HepG2 (cell line): ENCODE results near the gene SLC35B2. TPM values are rescaled to one million over a fixed set of nuclear protein-coding genes. Genes with fewer than 3 reads are reported as not detected.

Source experiments
- EP300 ChIP-seq, 3 experiments: sonication (generic) in 1 of 3; formaldehyde crosslinking in 1 of 3; IDR thresholded peaks; 2 replicates each; pipeline versions ENCODE4 v1.5.1 to v1.6.1; 2011 to 2020; ENCODE audit warnings: low read depth in 2 of 3, low read length in 2 of 3, borderline replicate concordance in 1 of 3, improper control_type of control experiment in 1 of 3, mild to moderate bottlenecking in 1 of 3, missing genetic modification reagents in 1 of 3, moderate library complexity in 1 of 3
- IRF2 ChIP-seq: IDR thresholded peaks from 2 replicates; pipeline ENCODE4 v1.6.1; 2018; ENCODE audit warnings: missing genetic modification reagents, missing compliant biosample characterization
- MED1 ChIP-seq: sonication (generic); formaldehyde crosslinking; IDR thresholded peaks from 2 replicates; pipeline ENCODE4 v1.4.0; 2020; ENCODE audit warnings: missing genetic modification reagents
- POLR2A ChIP-seq, 2 experiments: IDR thresholded peaks; 2 replicates each; pipeline ENCODE4 v1.6.1; 2011; ENCODE audit warnings: low read depth in 2 of 2, low read length in 2 of 2, mild to moderate bottlenecking in 1 of 2, moderate library complexity in 1 of 2; ENCODE audit not compliant: insufficient read depth in 1 of 2
- RARA ChIP-seq: IDR thresholded peaks from 2 replicates; pipeline ENCODE4 v1.6.1; 2016; ENCODE audit warnings: missing genetic modification reagents, missing compliant biosample characterization
- RCOR2 ChIP-seq: IDR thresholded peaks from 2 replicates; pipeline ENCODE4 v1.6.1; 2016; ENCODE audit warnings: missing biosample characterization, missing genetic modification reagents
- SALL1 ChIP-seq: sonication (generic); formaldehyde crosslinking; IDR thresholded peaks from 2 replicates; pipeline ENCODE4 v1.8.0; 2022; ENCODE audit warnings: mild to moderate bottlenecking, missing genetic modification reagents
- SRF ChIP-seq: IDR thresholded peaks from 2 replicates; pipeline ENCODE4 v1.6.1; 2011; ENCODE audit warnings: mild to moderate bottlenecking, low read depth, low read length, moderate library complexity
- ZBTB7B ChIP-seq: sonication (generic); formaldehyde crosslinking; IDR thresholded peaks from 2 replicates; pipeline ENCODE4 v1.4.0; 2020; ENCODE audit warnings: missing genetic modification reagents
- ZC3H13 ChIP-seq: sonication (generic); formaldehyde crosslinking; IDR thresholded peaks from 2 replicates; pipeline ENCODE4 v1.8.1; 2023; ENCODE audit warnings: mild to moderate bottlenecking, missing genetic modification reagents, moderate library complexity
- ZFP36 ChIP-seq: fragments of 150-350 bp; IDR thresholded peaks from 2 replicates; pipeline ENCODE4 v1.6.1; 2018; ENCODE audit warnings: borderline replicate concordance, low read length, low read depth; ENCODE audit not compliant: partially characterized antibody
- ZMYM3 ChIP-seq: sonication (generic); formaldehyde crosslinking; IDR thresholded peaks from 2 replicates; pipeline ENCODE4 v1.5.1; 2020; ENCODE audit warnings: mild to moderate bottlenecking, missing genetic modification reagents
- ZNF225 ChIP-seq: sonication (generic); formaldehyde crosslinking; IDR thresholded peaks from 2 replicates; pipeline ENCODE4 v1.4.0; 2020; ENCODE audit warnings: mild to moderate bottlenecking, missing genetic modification reagents
- ZNF253 ChIP-seq: sonication (generic); formaldehyde crosslinking; IDR thresholded peaks from 2 replicates; pipeline ENCODE4 v1.8.0; 2022; ENCODE audit warnings: mild to moderate bottlenecking, missing genetic modification reagents, borderline replicate concordance
- ZNF3 ChIP-seq: IDR thresholded peaks from 2 replicates; pipeline ENCODE4 v1.7.0; 2017; ENCODE audit warnings: inconsistent platforms
- ZNF484 ChIP-seq: sonication (generic); formaldehyde crosslinking; IDR thresholded peaks from 2 replicates; pipeline ENCODE4 v1.5.1; 2020; ENCODE audit warnings: mild to moderate bottlenecking, low read depth, missing genetic modification reagents, borderline replicate concordance
- ZNF703 ChIP-seq: sonication (generic); formaldehyde crosslinking; IDR thresholded peaks from 2 replicates; pipeline ENCODE4 v1.5.1; 2020; ENCODE audit warnings: missing genetic modification reagents, mild to moderate bottlenecking, moderate library complexity, borderline replicate concordance
- ZNF780A ChIP-seq: sonication (generic); formaldehyde crosslinking; IDR thresholded peaks from 2 replicates; pipeline ENCODE4 v1.8.0; 2022; ENCODE audit warnings: mild to moderate bottlenecking, missing genetic modification reagents, moderate library complexity
- ZSCAN9 ChIP-seq: IDR thresholded peaks from 2 replicates; pipeline ENCODE4 v1.6.1; 2016; ENCODE audit warnings: borderline replicate concordance
- polyA plus RNA-seq, 8 experiments: library from polyadenylated mRNA; depleted of rRNA in 3 of 8; stranded (reverse) in 7 of 8; unstranded in 1 of 8; fragments of >200 nt; fragmentation: Illumina TruSeq in 4 of 8; extraction: Trizol in 4 of 8; gene quantifications; 2 replicates each; pipeline versions ENCODE4 v1.2.1 to v1.2.3, GENCODE V29; 2011 to 2016; ENCODE audit warnings: low read depth in 4 of 8, missing spikeins in 1 of 8, mixed read lengths in 1 of 8; ENCODE audit not compliant: insufficient read depth in 1 of 8
- total RNA-seq, 5 experiments: library from RNA; depleted of rRNA; stranded (reverse); fragments of >200 nt; fragmentation: Illumina TruSeq; extraction: Trizol; gene quantifications; 2 replicates each; pipeline ENCODE4 v1.2.3, GENCODE V29; 2016; ENCODE audit warnings: low read depth in 1 of 5
- TF ChIP-seq, protein P1 (sequence below): sonication (generic); formaldehyde crosslinking; IDR thresholded peaks from 2 replicates; pipeline ENCODE4 v1.4.0; 2020; ENCODE audit warnings: missing genetic modification reagents, borderline replicate concordance
- TF ChIP-seq, protein P2 (sequence below): sonication (generic); formaldehyde crosslinking; IDR thresholded peaks from 2 replicates; pipeline ENCODE4 v1.5.0; 2020; ENCODE audit warnings: missing genetic modification reagents
- TF ChIP-seq, protein P3 (sequence below): sonication (generic); formaldehyde crosslinking; conservative IDR thresholded peaks from 2 replicates; pipeline ENCODE4 v1.4.0; 2020; ENCODE audit warnings: missing genetic modification reagents
- TF ChIP-seq, protein P4 (sequence below): sonication (generic); formaldehyde crosslinking; IDR thresholded peaks from 2 replicates; pipeline ENCODE4 v1.4.0; 2020; ENCODE audit warnings: missing genetic modification reagents

SLC35B2 gene
- total and polyA plus RNA-seq, 2 of the 13 experiments (the other 11 are each of a cell fraction or from before 2014, with no cell fraction given) = 61.1 to 148 TPM

DNA sequence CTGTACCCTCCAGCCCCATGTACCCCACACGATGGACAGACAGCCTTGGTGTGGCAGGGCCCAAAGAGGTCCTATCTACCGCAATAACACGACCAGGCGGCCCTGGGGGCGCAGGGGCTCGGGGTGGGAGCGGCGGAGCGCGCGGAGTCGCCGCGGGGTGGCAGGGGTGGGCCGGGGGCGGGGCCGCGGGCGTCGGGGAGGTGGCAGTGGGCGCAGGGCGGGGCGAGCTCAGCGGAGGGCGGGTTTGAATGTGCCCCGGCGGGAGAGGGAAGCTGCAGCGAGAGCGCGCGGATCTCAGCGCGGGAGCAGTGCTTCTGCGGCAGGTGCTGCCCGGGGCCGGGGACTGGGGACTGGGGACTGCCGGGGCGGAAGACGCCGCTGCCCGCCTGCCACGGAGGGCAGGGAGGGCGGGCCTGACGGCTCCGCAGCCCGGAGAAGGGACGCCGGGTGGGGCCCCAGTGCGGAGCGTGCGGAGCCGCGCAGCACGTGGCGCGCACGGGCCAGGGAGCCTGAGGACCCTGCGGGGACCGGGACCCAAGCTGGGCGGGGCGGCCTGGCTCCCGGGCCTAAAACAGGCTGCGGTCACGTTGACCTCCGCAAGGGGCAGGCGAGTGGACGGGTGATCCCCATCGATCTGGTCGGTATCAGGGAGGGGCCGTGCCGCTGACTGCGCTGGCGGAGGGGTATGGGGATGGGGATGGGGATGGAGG, 33.9 kb downstream of the SLC35B2 start, which contains the start of gene SLC29A1 (continued):
- TF ChIP-seq, protein P1, sequence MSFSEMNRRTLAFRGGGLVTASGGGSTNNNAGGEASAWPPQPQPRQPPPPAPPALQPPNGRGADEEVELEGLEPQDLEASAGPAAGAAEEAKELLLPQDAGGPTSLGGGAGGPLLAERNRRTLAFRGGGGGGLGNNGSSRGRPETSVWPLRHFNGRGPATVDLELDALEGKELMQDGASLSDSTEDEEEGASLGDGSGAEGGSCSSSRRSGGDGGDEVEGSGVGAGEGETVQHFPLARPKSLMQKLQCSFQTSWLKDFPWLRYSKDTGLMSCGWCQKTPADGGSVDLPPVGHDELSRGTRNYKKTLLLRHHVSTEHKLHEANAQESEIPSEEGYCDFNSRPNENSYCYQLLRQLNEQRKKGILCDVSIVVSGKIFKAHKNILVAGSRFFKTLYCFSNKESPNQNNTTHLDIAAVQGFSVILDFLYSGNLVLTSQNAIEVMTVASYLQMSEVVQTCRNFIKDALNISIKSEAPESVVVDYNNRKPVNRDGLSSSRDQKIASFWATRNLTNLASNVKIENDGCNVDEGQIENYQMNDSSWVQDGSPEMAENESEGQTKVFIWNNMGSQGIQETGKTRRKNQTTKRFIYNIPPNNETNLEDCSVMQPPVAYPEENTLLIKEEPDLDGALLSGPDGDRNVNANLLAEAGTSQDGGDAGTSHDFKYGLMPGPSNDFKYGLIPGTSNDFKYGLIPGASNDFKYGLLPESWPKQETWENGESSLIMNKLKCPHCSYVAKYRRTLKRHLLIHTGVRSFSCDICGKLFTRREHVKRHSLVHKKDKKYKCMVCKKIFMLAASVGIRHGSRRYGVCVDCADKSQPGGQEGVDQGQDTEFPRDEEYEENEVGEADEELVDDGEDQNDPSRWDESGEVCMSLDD (CRISPR knock-in tag) = peak; percentile 77; the same call in 1 of the 2 replicates
- TF ChIP-seq RCOR2 (CRISPR knock-in tag) = no peak
- TF ChIP-seq IRF2 (CRISPR knock-in tag) = peak; percentile 67; the same call in 1 of the 2 replicates
- TF ChIP-seq, protein P2, sequence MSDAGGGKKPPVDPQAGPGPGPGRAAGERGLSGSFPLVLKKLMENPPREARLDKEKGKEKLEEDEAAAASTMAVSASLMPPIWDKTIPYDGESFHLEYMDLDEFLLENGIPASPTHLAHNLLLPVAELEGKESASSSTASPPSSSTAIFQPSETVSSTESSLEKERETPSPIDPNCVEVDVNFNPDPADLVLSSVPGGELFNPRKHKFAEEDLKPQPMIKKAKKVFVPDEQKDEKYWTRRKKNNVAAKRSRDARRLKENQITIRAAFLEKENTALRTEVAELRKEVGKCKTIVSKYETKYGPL = peak; percentile 62; the same call in 1 of the 2 replicates
- TF ChIP-seq ZNF225 (CRISPR knock-in tag) = 0 out of 2 replicates have a peak, but pooled peaks have one; percentile 32
- TF ChIP-seq ZC3H13 (CRISPR knock-in tag) = no peak
- TF ChIP-seq ZMYM3 (CRISPR knock-in tag) = 0 out of 2 replicates have a peak, but pooled peaks have one; percentile 46
- peak; percentile 70 for TF ChIP-seq MED1 (CRISPR knock-in tag)
- no peak for TF ChIP-seq ZFP36
- 0 out of 2 replicates have a peak, but pooled peaks have one; percentile 18 for TF ChIP-seq ZNF780A
- TF ChIP-seq, protein P3, sequence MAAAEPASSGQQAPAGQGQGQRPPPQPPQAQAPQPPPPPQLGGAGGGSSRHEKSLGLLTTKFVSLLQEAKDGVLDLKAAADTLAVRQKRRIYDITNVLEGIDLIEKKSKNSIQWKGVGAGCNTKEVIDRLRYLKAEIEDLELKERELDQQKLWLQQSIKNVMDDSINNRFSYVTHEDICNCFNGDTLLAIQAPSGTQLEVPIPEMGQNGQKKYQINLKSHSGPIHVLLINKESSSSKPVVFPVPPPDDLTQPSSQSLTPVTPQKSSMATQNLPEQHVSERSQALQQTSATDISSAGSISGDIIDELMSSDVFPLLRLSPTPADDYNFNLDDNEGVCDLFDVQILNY (CRISPR knock-in tag) = peak; percentile 60; the same call in 1 of the 2 replicates
- no peak for TF ChIP-seq EP300 (IDR thresholded peaks at IDR 0.05; ENCODE audit: low read depth in 2 of 2, low read length in 2 of 2)
- TF ChIP-seq EP300 (CRISPR knock-in tag; IDR thresholded peaks at IDR 0.05; ENCODE audit: borderline replicate concordance) = no peak; the same call in 1 of the 2 replicates
- peak; percentile 77 for TF ChIP-seq SALL1 (CRISPR knock-in tag)
- peak in 1 of 2 experiments; percentile 55; a peak in 2 of 4 replicates for TF ChIP-seq POLR2A (IDR thresholded peaks at IDR 0.05; ENCODE audit: insufficient read depth in 1 of 2, low read depth in 2 of 2, low read length in 2 of 2)
- peak; percentile 75; the same call in 1 of the 2 replicates for TF ChIP-seq ZNF253
- TF ChIP-seq SRF = no peak
- TF ChIP-seq ZNF484 = no peak
- peak; percentile 58 for TF ChIP-seq ZBTB7B (CRISPR knock-in tag)
- TF ChIP-seq, protein P4, sequence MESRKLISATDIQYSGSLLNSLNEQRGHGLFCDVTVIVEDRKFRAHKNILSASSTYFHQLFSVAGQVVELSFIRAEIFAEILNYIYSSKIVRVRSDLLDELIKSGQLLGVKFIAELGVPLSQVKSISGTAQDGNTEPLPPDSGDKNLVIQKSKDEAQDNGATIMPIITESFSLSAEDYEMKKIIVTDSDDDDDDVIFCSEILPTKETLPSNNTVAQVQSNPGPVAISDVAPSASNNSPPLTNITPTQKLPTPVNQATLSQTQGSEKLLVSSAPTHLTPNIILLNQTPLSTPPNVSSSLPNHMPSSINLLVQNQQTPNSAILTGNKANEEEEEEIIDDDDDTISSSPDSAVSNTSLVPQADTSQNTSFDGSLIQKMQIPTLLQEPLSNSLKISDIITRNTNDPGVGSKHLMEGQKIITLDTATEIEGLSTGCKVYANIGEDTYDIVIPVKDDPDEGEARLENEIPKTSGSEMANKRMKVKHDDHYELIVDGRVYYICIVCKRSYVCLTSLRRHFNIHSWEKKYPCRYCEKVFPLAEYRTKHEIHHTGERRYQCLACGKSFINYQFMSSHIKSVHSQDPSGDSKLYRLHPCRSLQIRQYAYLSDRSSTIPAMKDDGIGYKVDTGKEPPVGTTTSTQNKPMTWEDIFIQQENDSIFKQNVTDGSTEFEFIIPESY (CRISPR knock-in tag) = no peak
- TF ChIP-seq ZSCAN9 (CRISPR knock-in tag) = no peak
- no peak; the same call in 1 of the 2 replicates for TF ChIP-seq ZNF703 (CRISPR knock-in tag)
- TF ChIP-seq RARA = peak; percentile 42; the same call in 1 of the 2 replicates
- no peak for TF ChIP-seq ZNF3 (CRISPR knock-in tag)
